Vagina (tissue), 2 donors: ENCODE results near the gene IDE. TPM values are rescaled to one million over a fixed set of nuclear protein-coding genes. Genes with fewer than 3 reads are reported as not detected.
"Not testable (repeated sequence)": the region's sequence is repeated elsewhere in the genome, so short reads cannot be mapped to it uniquely, and the experiment has no call there.

Experiments used
- DNase-seq, 2 donors: peaks; one replicate each; pipeline ENCODE4 v3.0.0-alpha.2; 2017; ENCODE audit errors: extremely low spot score in 2 of 2
- H3K27ac ChIP-seq: fragments of 200-600 bp; sonication (generic); one replicate; pipeline ENCODE4 v1.5.1; 2019
- H3K27me3 ChIP-seq: fragments of 200-600 bp; sonication (generic); one replicate; pipeline ENCODE4 v1.5.1; 2019
- H3K36me3 ChIP-seq, 2 donors: fragments of 200-600 bp; sonication (generic); one replicate each; pipeline ENCODE4 v1.5.1; 2017 to 2019
- H3K4me1 ChIP-seq: fragments of 200-600 bp; sonication (generic); one replicate; pipeline ENCODE4 v1.5.1; 2019
- H3K4me3 ChIP-seq, 2 donors: fragments of 200-600 bp; sonication (generic); 1 replicate in 1 of 2; 2 replicates in 1 of 2; pipeline ENCODE4 v1.5.1; 2016 to 2019
- H3K9me3 ChIP-seq: fragments of 200-600 bp; sonication (generic); one replicate; pipeline ENCODE4 v1.5.1; 2019
- POLR2A ChIP-seq, 2 donors: fragments of 450-650 bp; IDR thresholded peaks; one replicate each; pipeline ENCODE4 v1.6.1; 2017; ENCODE audit warnings: antibody characterized with exemption in 2 of 2, mild to moderate bottlenecking in 2 of 2, moderate library complexity in 2 of 2
- POLR2AphosphoS5 ChIP-seq, 2 donors: sonication (generic); formaldehyde crosslinking; IDR thresholded peaks; one replicate each; pipeline ENCODE4 v1.9.0; 2017; ENCODE audit warnings: antibody characterized with exemption in 2 of 2, mild to moderate bottlenecking in 2 of 2, low read depth in 1 of 2; ENCODE audit not compliant: insufficient read depth in 1 of 2
- intact Hi-C: fragments of 100-400 bp; cut with DNase I; formaldehyde crosslinking; loops from one replicate; pipeline ENCODE4 v1.15.1; 2023
- total RNA-seq: library from RNA; depleted of rRNA; stranded (reverse); fragments of >200 nt; gene quantifications from one replicate; pipeline ENCODE4 v1.2.3, GENCODE V29; 2016
- TF ChIP-seq, protein P1 (sequence below), 3 experiments: fragments of 450-650 bp in 2 of 3; fragments of 200-600 bp in 1 of 3; sonication (generic) in 1 of 3; IDR thresholded peaks; one replicate each; pipeline ENCODE4 v1.5.1; 2017 to 2019; ENCODE audit warnings: antibody characterized with exemption in 3 of 3, mild to moderate bottlenecking in 2 of 3, moderate library complexity in 2 of 3

IDE gene
- total RNA-seq, 1 donor from 2014 or later = 22.3 TPM

- TF ChIP-seq POLR2A (IDR thresholded peaks at IDR 0.05) = no peak
- TF ChIP-seq, protein P1, sequence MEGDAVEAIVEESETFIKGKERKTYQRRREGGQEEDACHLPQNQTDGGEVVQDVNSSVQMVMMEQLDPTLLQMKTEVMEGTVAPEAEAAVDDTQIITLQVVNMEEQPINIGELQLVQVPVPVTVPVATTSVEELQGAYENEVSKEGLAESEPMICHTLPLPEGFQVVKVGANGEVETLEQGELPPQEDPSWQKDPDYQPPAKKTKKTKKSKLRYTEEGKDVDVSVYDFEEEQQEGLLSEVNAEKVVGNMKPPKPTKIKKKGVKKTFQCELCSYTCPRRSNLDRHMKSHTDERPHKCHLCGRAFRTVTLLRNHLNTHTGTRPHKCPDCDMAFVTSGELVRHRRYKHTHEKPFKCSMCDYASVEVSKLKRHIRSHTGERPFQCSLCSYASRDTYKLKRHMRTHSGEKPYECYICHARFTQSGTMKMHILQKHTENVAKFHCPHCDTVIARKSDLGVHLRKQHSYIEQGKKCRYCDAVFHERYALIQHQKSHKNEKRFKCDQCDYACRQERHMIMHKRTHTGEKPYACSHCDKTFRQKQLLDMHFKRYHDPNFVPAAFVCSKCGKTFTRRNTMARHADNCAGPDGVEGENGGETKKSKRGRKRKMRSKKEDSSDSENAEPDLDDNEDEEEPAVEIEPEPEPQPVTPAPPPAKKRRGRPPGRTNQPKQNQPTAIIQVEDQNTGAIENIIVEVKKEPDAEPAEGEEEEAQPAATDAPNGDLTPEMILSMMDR (IDR thresholded peaks at IDR 0.05) = no peak
- no peak for TF ChIP-seq POLR2AphosphoS5 (IDR thresholded peaks at IDR 0.05; ENCODE audit: insufficient read depth in 1 of 2, low read depth in 1 of 2)
- DNase-seq = no peak
- intact Hi-C loops = loop anchor here (5.0 kb wide), 1 partner anchor 55 kb away; no protein-coding TSS in a partner anchor
These were observed 1.4 kb downstream of the IDE start for GRCh38 chr10:92572362-92573090.

DNA sequence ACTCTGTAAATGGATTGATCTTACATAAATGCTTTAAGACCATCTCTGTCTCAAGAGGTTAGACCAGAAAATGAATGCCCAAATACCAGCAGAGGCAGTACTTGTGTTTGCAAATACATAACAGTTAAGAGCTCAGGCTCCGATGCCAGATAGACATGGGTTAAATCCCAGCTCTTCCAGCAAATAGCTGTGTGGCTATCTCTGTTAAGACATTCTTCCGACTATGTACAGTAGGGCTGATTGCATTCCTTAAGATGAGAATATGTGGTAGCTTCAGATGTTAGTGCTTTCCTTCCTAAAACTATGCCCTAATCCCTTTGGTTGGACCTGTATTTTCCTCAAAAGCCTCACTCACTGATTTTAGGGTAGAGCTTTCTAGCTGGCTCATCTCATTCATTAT, 2.2 kb downstream of the IDE start:
- Histone ChIP-seq H3K9me3 (no peaks in the 10 kb centered on the region), H3K36me3 (no peaks in the 10 kb centered on the region), H3K4me1 (peaks cover 56% of the 10 kb centered on the region), H3K27ac (no peak overlapping the region), H3K4me3 (no peak overlapping the region), H3K27me3 (no peaks in the 10 kb centered on the region)
- no peak for DNase-seq
- intact Hi-C loops = loop anchor here (5.0 kb wide), 1 partner anchor 54 kb away; no protein-coding TSS in a partner anchor
- TF ChIP-seq, protein P1 (IDR thresholded peaks at IDR 0.05) = no peak
- no peak for TF ChIP-seq POLR2AphosphoS5 (IDR thresholded peaks at IDR 0.05; ENCODE audit: insufficient read depth in 1 of 2, low read depth in 1 of 2)
- TF ChIP-seq POLR2A (IDR thresholded peaks at IDR 0.05) = no peak

More at GRCh38 chr10:92572362-92573090, 1.4 kb downstream of the IDE start:
- Histone ChIP-seq H3K27ac (peak overlapping the region; percentile 94), H3K36me3 (no peaks in the 10 kb centered on the region), H3K27me3 (no peaks in the 10 kb centered on the region), H3K9me3 (no peaks in the 10 kb centered on the region), H3K4me3 (peak overlapping the region; percentile 81 to 87), H3K4me1 (peaks cover 52% of the 10 kb centered on the region)

DNA sequence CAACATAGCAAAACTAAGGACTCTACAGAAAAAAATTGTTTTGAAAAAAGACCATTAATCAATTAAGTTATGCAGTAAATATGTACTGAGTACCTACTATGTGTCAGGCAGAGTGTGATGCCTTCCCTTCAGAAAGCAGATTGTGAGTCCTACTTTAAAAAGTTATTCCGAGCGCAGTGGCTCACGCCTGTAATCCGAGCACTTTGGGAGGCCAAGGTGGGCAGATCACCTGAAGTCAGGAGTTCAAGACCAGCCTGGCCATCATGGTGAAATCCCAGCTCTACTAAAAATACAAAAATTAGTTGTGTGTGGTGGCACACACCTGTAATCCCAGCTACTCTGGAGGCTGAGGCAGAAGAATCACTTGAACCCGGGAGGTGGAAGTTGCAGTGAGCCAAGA, 4.2 kb downstream of the IDE start:
- intact Hi-C loops = loop anchor here (5.0 kb wide), 1 partner anchor 52 kb away; no protein-coding TSS in a partner anchor
- H3K36me3 ChIP-seq, H3K4me3 ChIP-seq, H3K27ac ChIP-seq, H3K9me3 ChIP-seq, H3K27me3 ChIP-seq, DNase-seq: not testable (repeated sequence)
- H3K4me1 ChIP-seq = peaks cover 51% of the 10 kb centered on the region

DNA sequence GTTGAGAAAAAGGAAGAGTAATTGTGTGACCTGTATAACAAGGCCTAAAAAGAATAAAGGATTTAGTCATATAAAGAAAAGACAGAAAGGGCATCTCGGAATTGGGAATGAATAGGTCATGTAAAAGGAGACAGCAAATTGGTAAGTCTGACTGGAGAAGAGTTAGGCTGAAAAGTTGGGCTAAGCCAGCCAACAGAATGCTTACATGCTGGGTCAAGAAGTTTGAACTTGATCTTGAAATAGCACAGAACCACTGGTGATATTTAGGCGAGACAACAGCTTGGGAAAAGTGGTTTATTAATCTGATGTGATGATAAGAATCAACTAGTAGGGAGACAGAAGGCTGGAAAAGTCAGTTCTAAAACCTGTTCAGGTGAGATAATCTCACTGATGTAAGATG, 4.8 kb downstream of the IDE start:
- no peak for DNase-seq
- H3K9me3 ChIP-seq = no peaks in the 10 kb centered on the region
- intact Hi-C loops = no loop called here
- H3K36me3 ChIP-seq = no peaks in the 10 kb centered on the region
- no peaks in the 10 kb centered on the region for H3K27me3 ChIP-seq
- H3K27ac ChIP-seq = no peak overlapping the region
- peaks cover 49% of the 10 kb centered on the region for H3K4me1 ChIP-seq
- no peak overlapping the region for H3K4me3 ChIP-seq
- TF ChIP-seq, protein P1 (IDR thresholded peaks at IDR 0.05) = no peak
- TF ChIP-seq POLR2AphosphoS5 (IDR thresholded peaks at IDR 0.05; ENCODE audit: insufficient read depth in 1 of 2, low read depth in 1 of 2) (no peak), POLR2A (IDR thresholded peaks at IDR 0.05) (no peak)

- Histone ChIP-seq H3K4me1 (peaks cover 48% of the 10 kb centered on the region), H3K27me3 (no peaks in the 10 kb centered on the region), H3K9me3 (no peaks in the 10 kb centered on the region), H3K4me3 (no peak overlapping the region), H3K27ac (no peak overlapping the region), H3K36me3 (no peaks in the 10 kb centered on the region)
- intact Hi-C loops = no loop called here
- TF ChIP-seq, protein P1 (IDR thresholded peaks at IDR 0.05) = no peak
- peak in 1 of 2 donors; percentile 54 for TF ChIP-seq POLR2AphosphoS5 (IDR thresholded peaks at IDR 0.05; ENCODE audit: insufficient read depth in 1 of 2, low read depth in 1 of 2)
- DNase-seq = no peak
These were observed 5.8 kb downstream of the IDE start for GRCh38 chr10:92567952-92568600.
